Thyroid gland (tissue), 4 donors: Measurements from ENCODE around the gene SMPD1.

ENCODE experiments used
- POLR2A ChIP-seq, 2 donors: fragments of 450-650 bp; IDR thresholded peaks; one replicate each; pipeline ENCODE4 v1.6.1; 2017; ENCODE audit warnings: antibody characterized with exemption in 2 of 2, mild to moderate bottlenecking in 2 of 2, moderate library complexity in 1 of 2
- TF ChIP-seq, protein P1 (sequence below), 6 experiments: fragments of 200-600 bp in 3 of 6; fragments of 450-650 bp in 3 of 6; sonication (generic) in 3 of 6; IDR thresholded peaks; one replicate each; pipeline ENCODE4 v1.5.1; 2016 to 2019; ENCODE audit warnings: antibody characterized with exemption in 6 of 6, mild to moderate bottlenecking in 2 of 6, inconsistent platforms in 1 of 6, moderate library complexity in 1 of 6

DNA sequence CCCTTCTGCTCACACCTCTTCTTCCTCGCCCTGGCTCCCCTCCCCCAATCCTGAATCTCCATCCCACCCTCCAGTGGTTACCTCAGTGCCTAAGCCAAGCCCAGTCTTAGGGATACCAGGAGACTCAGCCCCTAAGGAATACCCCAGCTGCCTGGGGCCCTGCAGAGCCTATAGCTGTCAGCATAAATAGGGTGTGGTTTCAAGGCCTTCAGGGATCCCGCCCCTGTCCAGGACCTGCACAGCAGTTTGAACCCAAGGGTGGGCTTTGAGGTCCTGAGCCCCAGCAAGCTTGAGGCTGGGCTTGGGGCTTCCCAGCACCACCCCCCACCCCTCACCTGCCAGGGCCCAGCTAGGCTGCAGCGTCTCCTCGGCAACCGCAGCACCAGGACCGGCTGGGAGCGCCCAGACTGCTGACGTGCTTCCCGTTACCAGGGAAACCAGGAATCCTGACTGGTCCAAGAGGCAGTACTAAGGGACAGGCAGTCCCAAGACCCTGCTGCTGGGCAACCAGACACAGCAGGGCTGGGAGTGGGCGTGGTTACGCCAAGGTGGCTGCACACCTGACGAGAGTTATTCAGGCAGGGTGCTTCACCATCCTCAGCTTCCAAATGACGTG, 14.9 kb downstream of the SMPD1 start:
- TF ChIP-seq, protein P1, sequence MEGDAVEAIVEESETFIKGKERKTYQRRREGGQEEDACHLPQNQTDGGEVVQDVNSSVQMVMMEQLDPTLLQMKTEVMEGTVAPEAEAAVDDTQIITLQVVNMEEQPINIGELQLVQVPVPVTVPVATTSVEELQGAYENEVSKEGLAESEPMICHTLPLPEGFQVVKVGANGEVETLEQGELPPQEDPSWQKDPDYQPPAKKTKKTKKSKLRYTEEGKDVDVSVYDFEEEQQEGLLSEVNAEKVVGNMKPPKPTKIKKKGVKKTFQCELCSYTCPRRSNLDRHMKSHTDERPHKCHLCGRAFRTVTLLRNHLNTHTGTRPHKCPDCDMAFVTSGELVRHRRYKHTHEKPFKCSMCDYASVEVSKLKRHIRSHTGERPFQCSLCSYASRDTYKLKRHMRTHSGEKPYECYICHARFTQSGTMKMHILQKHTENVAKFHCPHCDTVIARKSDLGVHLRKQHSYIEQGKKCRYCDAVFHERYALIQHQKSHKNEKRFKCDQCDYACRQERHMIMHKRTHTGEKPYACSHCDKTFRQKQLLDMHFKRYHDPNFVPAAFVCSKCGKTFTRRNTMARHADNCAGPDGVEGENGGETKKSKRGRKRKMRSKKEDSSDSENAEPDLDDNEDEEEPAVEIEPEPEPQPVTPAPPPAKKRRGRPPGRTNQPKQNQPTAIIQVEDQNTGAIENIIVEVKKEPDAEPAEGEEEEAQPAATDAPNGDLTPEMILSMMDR (IDR thresholded peaks at IDR 0.05): no peak
- TF ChIP-seq POLR2A (IDR thresholded peaks at IDR 0.05): no peak
